Astrocyte (in vitro differentiated cells and primary cell): ENCODE results near the gene RASGRP1. TPM values are rescaled to one million over a fixed set of nuclear protein-coding genes. Genes with fewer than 3 reads are reported as not detected.

ENCODE experiments used
- DNase-seq: peaks from one replicate; pipeline ENCODE4 v3.0.0-alpha.2; 2010; ENCODE audit warnings: low read depth
- FAIRE-seq: peaks from 2 replicates; lab custom pipeline; 2011; peaks lifted over from hg19 to GRCh38; lab: Jason Lieb, UNC
- H2AFZ ChIP-seq: 2 replicates; pipeline ENCODE4 v1.6.0; 2012; ENCODE audit warnings: low read depth, low read length, inconsistent platforms
- H3K27ac ChIP-seq: 2 replicates; pipeline ENCODE4 v1.5.1; 2011; ENCODE audit warnings: low read depth, low read length, inconsistent platforms
- H3K27me3 ChIP-seq: 2 replicates; pipeline ENCODE4 v1.6.0; 2011; ENCODE audit warnings: low read length, inconsistent platforms; ENCODE audit not compliant: insufficient read depth
- H3K36me3 ChIP-seq: 2 replicates; pipeline ENCODE4 v1.5.1; 2011; ENCODE audit warnings: low read length, inconsistent platforms; ENCODE audit not compliant: insufficient read depth
- H3K4me1 ChIP-seq: 2 replicates; pipeline ENCODE4 v1.5.1; 2011; ENCODE audit warnings: low read length, inconsistent platforms; ENCODE audit not compliant: insufficient read depth
- H3K4me2 ChIP-seq: 2 replicates; pipeline ENCODE4 v1.6.0; 2012; ENCODE audit warnings: low read length, inconsistent platforms
- H3K4me3 ChIP-seq: 2 replicates; pipeline ENCODE4 v1.5.1; 2011; ENCODE audit warnings: low read depth, mild to moderate bottlenecking, low read length, inconsistent platforms; ENCODE audit not compliant: insufficient read depth
- H3K79me2 ChIP-seq: 2 replicates; pipeline ENCODE4 v1.6.0; 2012; ENCODE audit warnings: mild to moderate bottlenecking, low read length, inconsistent platforms; ENCODE audit not compliant: insufficient read depth
- H3K9ac ChIP-seq: 2 replicates; pipeline ENCODE4 v1.6.0; 2012; ENCODE audit warnings: mild to moderate bottlenecking, low read length, inconsistent platforms
- H3K9me3 ChIP-seq: 2 replicates; pipeline ENCODE4 v1.5.1; 2012; ENCODE audit warnings: low read depth, mild to moderate bottlenecking, low read length, inconsistent platforms; ENCODE audit not compliant: insufficient read depth
- H4K20me1 ChIP-seq: 2 replicates; pipeline ENCODE4 v1.6.0; 2012; ENCODE audit warnings: low read length, inconsistent platforms; ENCODE audit not compliant: insufficient read depth
- H3K27ac Mint-ChIP-seq: one replicate; pipeline ENCODE4 v1.8.0; 2021; ENCODE audit warnings: mild to moderate bottlenecking, mixed read lengths; ENCODE audit not compliant: unreplicated experiment
- H3K27me3 Mint-ChIP-seq: one replicate; pipeline ENCODE4 v1.8.0; 2021; ENCODE audit warnings: low read depth, mixed read lengths; ENCODE audit not compliant: unreplicated experiment
- H3K36me3 Mint-ChIP-seq: one replicate; pipeline ENCODE4 v1.8.0; 2021; ENCODE audit warnings: low read depth, mixed read lengths; ENCODE audit not compliant: unreplicated experiment
- H3K4me1 Mint-ChIP-seq: one replicate; pipeline ENCODE4 v1.8.0; 2021; ENCODE audit warnings: low read depth, mixed read lengths; ENCODE audit not compliant: unreplicated experiment
- H3K4me3 Mint-ChIP-seq: one replicate; pipeline ENCODE4 v1.8.0; 2021; ENCODE audit warnings: mild to moderate bottlenecking, moderate library complexity, mixed read lengths; ENCODE audit not compliant: unreplicated experiment
- H3K9me3 Mint-ChIP-seq: one replicate; pipeline ENCODE4 v1.8.0; 2021; ENCODE audit warnings: mild to moderate bottlenecking, mixed read lengths; ENCODE audit not compliant: unreplicated experiment
- EZH2 ChIP-seq: IDR thresholded peaks from 2 replicates; pipeline ENCODE4 v1.6.1; 2012; ENCODE audit warnings: mild to moderate bottlenecking, low read length, inconsistent platforms; ENCODE audit not compliant: insufficient read depth
- total RNA-seq: library from RNA; stranded (reverse); gene quantifications from 2 replicates; pipeline ENCODE4 v1.2.1, GENCODE V29; 2021
- TF ChIP-seq, protein P1 (sequence below): IDR thresholded peaks from 2 replicates; pipeline ENCODE4 v1.5.1; 2011; ENCODE audit warnings: low read depth, mild to moderate bottlenecking, inconsistent platforms, low read length, moderate library complexity; ENCODE audit not compliant: insufficient read depth

The RASGRP1 gene
- total RNA-seq, 1 donor from 2014 or later: 1.4 TPM

DNA sequence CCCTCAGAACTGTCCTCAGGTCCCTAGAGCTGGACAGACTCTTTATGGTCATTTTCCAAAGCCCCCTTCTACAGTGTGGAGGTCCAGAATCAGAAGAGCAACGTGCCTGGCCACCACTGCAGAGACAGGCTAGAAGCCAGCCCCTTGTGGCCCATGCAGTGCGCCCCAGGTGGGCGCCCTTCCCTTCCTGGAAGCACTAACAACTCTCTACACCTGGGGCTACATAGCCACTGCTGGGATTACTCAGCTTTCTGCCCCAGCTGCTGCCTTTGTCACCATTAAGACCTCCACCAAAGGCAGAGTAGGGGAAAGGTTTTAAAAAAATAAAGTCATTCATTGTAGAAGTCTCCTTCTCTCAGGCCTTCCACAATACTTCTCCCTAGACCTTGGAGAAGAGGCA lies 2.3 kb downstream of the RASGRP1 start:
- H3K27ac ChIP-seq: no peak overlapping the region
- peaks cover 27% of the 10 kb centered on the region for H3K27me3 ChIP-seq
- H3K9ac ChIP-seq: no peak overlapping the region
- no peak for DNase-seq
- no peaks in the 10 kb centered on the region for H3K79me2 ChIP-seq
- no peak for TF ChIP-seq EZH2
- TF ChIP-seq, protein P1, sequence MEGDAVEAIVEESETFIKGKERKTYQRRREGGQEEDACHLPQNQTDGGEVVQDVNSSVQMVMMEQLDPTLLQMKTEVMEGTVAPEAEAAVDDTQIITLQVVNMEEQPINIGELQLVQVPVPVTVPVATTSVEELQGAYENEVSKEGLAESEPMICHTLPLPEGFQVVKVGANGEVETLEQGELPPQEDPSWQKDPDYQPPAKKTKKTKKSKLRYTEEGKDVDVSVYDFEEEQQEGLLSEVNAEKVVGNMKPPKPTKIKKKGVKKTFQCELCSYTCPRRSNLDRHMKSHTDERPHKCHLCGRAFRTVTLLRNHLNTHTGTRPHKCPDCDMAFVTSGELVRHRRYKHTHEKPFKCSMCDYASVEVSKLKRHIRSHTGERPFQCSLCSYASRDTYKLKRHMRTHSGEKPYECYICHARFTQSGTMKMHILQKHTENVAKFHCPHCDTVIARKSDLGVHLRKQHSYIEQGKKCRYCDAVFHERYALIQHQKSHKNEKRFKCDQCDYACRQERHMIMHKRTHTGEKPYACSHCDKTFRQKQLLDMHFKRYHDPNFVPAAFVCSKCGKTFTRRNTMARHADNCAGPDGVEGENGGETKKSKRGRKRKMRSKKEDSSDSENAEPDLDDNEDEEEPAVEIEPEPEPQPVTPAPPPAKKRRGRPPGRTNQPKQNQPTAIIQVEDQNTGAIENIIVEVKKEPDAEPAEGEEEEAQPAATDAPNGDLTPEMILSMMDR: no peak
- FAIRE-seq: no peak
- H3K9me3 ChIP-seq: no peaks in the 10 kb centered on the region
- no peaks in the 10 kb centered on the region for H3K4me1 ChIP-seq
- H3K27ac Mint-ChIP-seq: no peak overlapping the region
- no peaks in the 10 kb centered on the region for H4K20me1 ChIP-seq
- H3K4me2 ChIP-seq: no peak overlapping the region
- H3K4me3 ChIP-seq: no peak overlapping the region
- no peaks in the 10 kb centered on the region for H3K9me3 Mint-ChIP-seq
- no peaks in the 10 kb centered on the region for H3K36me3 ChIP-seq
- H3K36me3 Mint-ChIP-seq: no peaks in the 10 kb centered on the region
- peaks cover 13% of the 10 kb centered on the region for H3K4me1 Mint-ChIP-seq
- H3K27me3 Mint-ChIP-seq: peaks cover 44% of the 10 kb centered on the region
- H3K4me3 Mint-ChIP-seq: no peak overlapping the region
- H2AFZ ChIP-seq: no peak overlapping the region

DNA sequence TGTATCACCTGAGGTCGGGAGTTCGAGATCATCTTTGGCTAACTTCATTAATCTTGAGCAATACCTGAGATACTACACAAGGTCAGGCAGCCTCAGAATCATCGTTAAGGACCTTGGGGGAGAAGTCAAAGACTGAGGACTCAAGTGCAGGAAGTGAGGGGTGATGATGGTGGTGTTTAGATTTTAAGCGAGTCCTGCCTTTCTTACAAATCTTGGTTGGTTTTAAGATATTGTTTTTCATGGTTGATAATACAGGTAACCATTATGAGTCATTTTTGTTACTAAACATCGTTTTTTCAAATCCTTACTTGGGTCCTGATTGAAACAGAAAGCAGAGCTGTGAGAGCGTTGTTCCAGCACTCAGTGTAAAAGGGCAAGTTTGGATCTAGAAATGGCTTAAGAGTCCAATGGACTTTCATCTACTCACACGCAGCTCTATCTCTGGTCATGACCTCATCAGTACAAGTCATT lies 4.1 kb downstream of the RASGRP1 start:
- peaks cover 32% of the 10 kb centered on the region for H3K27me3 Mint-ChIP-seq
- H3K27me3 ChIP-seq: peaks cover 19% of the 10 kb centered on the region
- TF ChIP-seq EZH2: no peak
- TF ChIP-seq, protein P1: no peak
- H3K27ac ChIP-seq: no peak overlapping the region
- no peaks in the 10 kb centered on the region for H3K9me3 Mint-ChIP-seq
- no peak overlapping the region for H3K4me3 Mint-ChIP-seq
- H3K4me1 ChIP-seq: peaks cover 8% of the 10 kb centered on the region
- no peak overlapping the region for H2AFZ ChIP-seq
- H3K4me2 ChIP-seq: no peak overlapping the region
- DNase-seq (no peak), FAIRE-seq (peak; percentile 59)
- H3K27ac Mint-ChIP-seq: no peak overlapping the region
- H3K36me3 Mint-ChIP-seq: no peaks in the 10 kb centered on the region
- H3K9ac ChIP-seq: no peak overlapping the region
- H3K4me1 Mint-ChIP-seq: peaks cover 29% of the 10 kb centered on the region
- no peak overlapping the region for H3K4me3 ChIP-seq
- no peaks in the 10 kb centered on the region for H3K9me3 ChIP-seq
- no peaks in the 10 kb centered on the region for H3K36me3 ChIP-seq
- H3K79me2 ChIP-seq: no peaks in the 10 kb centered on the region
- no peaks in the 10 kb centered on the region for H4K20me1 ChIP-seq

DNA sequence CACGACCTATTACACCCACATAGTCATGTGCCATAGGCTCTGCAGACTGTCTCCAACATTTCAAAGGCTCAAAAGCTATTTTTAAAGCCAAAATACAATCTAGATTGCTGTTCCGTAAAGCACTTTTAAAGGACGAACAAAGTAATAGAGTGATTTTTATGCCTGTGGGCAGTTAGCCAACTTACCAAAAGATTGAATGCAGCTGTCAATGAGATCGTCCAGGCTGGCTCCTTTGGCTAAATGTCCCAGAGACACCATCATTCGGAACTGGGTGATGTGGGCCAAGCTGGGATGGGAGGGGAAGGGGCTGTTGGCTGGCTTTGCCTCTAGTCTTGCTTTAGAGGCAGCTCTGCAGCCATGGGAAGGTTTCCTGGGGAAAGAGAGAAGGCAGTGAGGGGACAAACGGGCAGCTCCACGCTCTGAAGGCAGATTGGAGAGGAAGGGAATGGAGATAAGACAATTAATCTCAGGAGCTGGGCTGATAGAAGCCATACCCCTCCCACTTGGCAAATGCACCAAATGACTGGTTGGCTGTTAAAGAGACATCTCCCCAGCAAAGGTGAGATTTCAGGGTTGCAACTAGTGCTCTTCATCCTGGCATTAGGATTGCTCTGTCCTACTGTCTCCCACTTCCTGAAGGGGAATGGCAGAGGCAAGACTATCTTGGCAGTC lies 4.8 kb downstream of the RASGRP1 start:
- H3K9ac ChIP-seq: no peak overlapping the region
- Mint-ChIP-seq H3K36me3 (no peaks in the 10 kb centered on the region), H3K4me3 (no peak overlapping the region), H3K4me1 (peaks cover 34% of the 10 kb centered on the region), H3K27ac (no peak overlapping the region), H3K27me3 (peaks cover 26% of the 10 kb centered on the region), H3K9me3 (no peaks in the 10 kb centered on the region)
- FAIRE-seq (no peak), DNase-seq (no peak)
- peaks cover 11% of the 10 kb centered on the region for H3K4me1 ChIP-seq
- no peak overlapping the region for H3K27ac ChIP-seq
- no peaks in the 10 kb centered on the region for H4K20me1 ChIP-seq
- H3K9me3 ChIP-seq: no peaks in the 10 kb centered on the region
- H3K27me3 ChIP-seq: peaks cover 12% of the 10 kb centered on the region
- H3K4me2 ChIP-seq: no peak overlapping the region
- H3K79me2 ChIP-seq: no peaks in the 10 kb centered on the region
- TF ChIP-seq, protein P1: no peak
- no peak for TF ChIP-seq EZH2
- H3K4me3 ChIP-seq: no peak overlapping the region
- no peak overlapping the region for H2AFZ ChIP-seq
- H3K36me3 ChIP-seq: no peaks in the 10 kb centered on the region
